HG03571 (cell line): ENCODE measurements around the gene SLC6A11.

Experiments used
- ATAC-seq: cut with Tn5 transposase; IDR thresholded peaks from one replicate; pipeline ENCODE4 v1.9.1; 2021; ENCODE audit not compliant: unreplicated experiment

SLC6A11 gene

GRCh38 chr3:10975695-10976234, 159.7 kb downstream of the SLC6A11 start:
- ATAC-seq: no peak

GRCh38 chr3:10976770-10977169, 160.7 kb downstream of the SLC6A11 start:
- ATAC-seq: no peak

- ATAC-seq: no peak
Observed at GRCh38 chr3:10977892-10978510, 162.0 kb downstream of the SLC6A11 start.

- no peak for ATAC-seq
Observed at GRCh38 chr3:10978956-10979355, 162.9 kb downstream of the SLC6A11 start.

- no peak for ATAC-seq
Observed at GRCh38 chr3:10980312-10980711, 164.3 kb downstream of the SLC6A11 start.

- ATAC-seq: no peak
Observed at GRCh38 chr3:10981031-10981430, 165.0 kb downstream of the SLC6A11 start.

GRCh38 chr3:10981961-10982360, 165.9 kb downstream of the SLC6A11 start:
- no peak for ATAC-seq

- ATAC-seq: no peak
Observed at GRCh38 chr3:10982782-10983181, 166.8 kb downstream of the SLC6A11 start.

- no peak for ATAC-seq
Observed at GRCh38 chr3:10983219-10983916, 167.3 kb downstream of the SLC6A11 start.

- ATAC-seq: no peak
Observed at GRCh38 chr3:10984371-10984896, 168.4 kb downstream of the SLC6A11 start.

- no peak for ATAC-seq
Observed at GRCh38 chr3:10985181-10985580, 169.2 kb downstream of the SLC6A11 start.

GRCh38 chr3:10986592-10986991, 170.6 kb downstream of the SLC6A11 start:
- ATAC-seq: no peak

- ATAC-seq: no peak
Observed at GRCh38 chr3:10988001-10988665, 172.1 kb downstream of the SLC6A11 start.

GRCh38 chr3:10988991-10989484, 173.0 kb downstream of the SLC6A11 start:
- ATAC-seq: no peak
